NCI-H146 (cell line): ENCODE measurements around the gene ADM2.
"Not testable (repeated sequence)": the region's sequence is repeated elsewhere in the genome, so short reads cannot be mapped to it uniquely, and the experiment has no call there.

ENCODE experiments used
- DNase-seq: peaks from one replicate; lab custom pipeline; 2025; lab: John Stamatoyannopoulos, UW

The ADM2 gene

GRCh38 chr22:50481440-50482106, at the start of gene ADM2:
TSS of gene ADM2 (plus strand) at chr22:50481543. CDS start at chr22:50481848, 305 bp downstream.
- no peak for DNase-seq

- no peak for DNase-seq
Observed at GRCh38 chr22:50432131-50432876, 49.0 kb upstream of the ADM2 start.

- DNase-seq: not testable (repeated sequence)
Observed at GRCh38 chr22:50432877-50433510, 48.3 kb upstream of the ADM2 start.

- DNase-seq: no peak
Observed at GRCh38 chr22:50434849-50435248, 46.5 kb upstream of the ADM2 start.

- no peak for DNase-seq
Observed at GRCh38 chr22:50435291-50436014, 45.9 kb upstream of the ADM2 start.

- DNase-seq: no peak
Observed at GRCh38 chr22:50436015-50436830, 45.1 kb upstream of the ADM2 start.

- no peak for DNase-seq
Observed at GRCh38 chr22:50436841-50437341, 44.5 kb upstream of the ADM2 start.

- no peak for DNase-seq
Observed at GRCh38 chr22:50437511-50438304, 43.6 kb upstream of the ADM2 start.

- no peak for DNase-seq
Observed at GRCh38 chr22:50438305-50439275, 42.8 kb upstream of the ADM2 start.

GRCh38 chr22:50439314-50439870, 42.0 kb upstream of the ADM2 start:
- no peak for DNase-seq

- no peak for DNase-seq
Observed at GRCh38 chr22:50439871-50440331, 41.4 kb upstream of the ADM2 start.

GRCh38 chr22:50440544-50441249, 40.6 kb upstream of the ADM2 start:
- no peak for DNase-seq

- DNase-seq: no peak
Observed at GRCh38 chr22:50441428-50441993, 39.8 kb upstream of the ADM2 start.

GRCh38 chr22:50443197-50443596, 38.1 kb upstream of the ADM2 start:
- DNase-seq: no peak

- no peak for DNase-seq
Observed at GRCh38 chr22:50443801-50444625, 37.3 kb upstream of the ADM2 start.

- DNase-seq: no peak
Observed at GRCh38 chr22:50444663-50445062, 36.7 kb upstream of the ADM2 start.
